ENCODE results near the gene RERE.
A peak's percentile ranks its signal among the peaks of the same experiment; 100 is the strongest.
"Not testable (repeated sequence)": the region's sequence is repeated elsewhere in the genome, so short reads cannot be mapped to it uniquely, and the experiment has no call there.

RERE gene

GRCh38 chr1:8602471-8603219 lies 214.8 kb downstream of the RERE start:
- DNase-seq (ENCODE audit: low spot score), result peak; percentile 65

- DNase-seq (ENCODE audit: low spot score), result no peak
Measured at GRCh38 chr1:8600336-8600735, 217.1 kb downstream of the RERE start.

DNA sequence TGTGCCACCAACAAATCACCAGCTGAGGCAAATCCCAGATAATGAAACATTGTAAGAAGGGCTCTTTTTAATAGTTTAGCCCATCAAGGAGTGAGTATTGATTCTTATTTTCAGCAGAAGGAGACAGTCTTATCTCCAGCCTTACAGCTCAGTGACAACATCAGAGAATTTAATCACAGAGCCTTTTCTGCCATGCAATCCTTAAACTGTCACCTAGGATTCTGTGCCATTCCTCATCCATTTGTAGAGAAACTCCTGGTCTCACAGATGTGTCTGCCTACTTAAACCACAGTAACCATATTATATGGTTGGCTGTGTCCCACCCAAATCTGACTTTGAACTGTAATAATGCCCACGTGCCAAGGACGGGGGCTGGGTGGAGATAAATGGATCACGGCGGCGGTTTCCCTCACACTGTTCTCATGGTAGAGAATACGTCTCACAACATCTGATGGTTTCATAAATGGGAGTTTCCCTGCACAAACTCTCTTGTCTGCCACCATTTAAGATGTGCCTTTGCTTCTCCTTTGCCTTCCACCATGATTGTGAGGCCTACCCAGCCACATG lies 217.7 kb downstream of the RERE start:
- no peak for DNase-seq (ENCODE audit: low spot score)

DNA sequence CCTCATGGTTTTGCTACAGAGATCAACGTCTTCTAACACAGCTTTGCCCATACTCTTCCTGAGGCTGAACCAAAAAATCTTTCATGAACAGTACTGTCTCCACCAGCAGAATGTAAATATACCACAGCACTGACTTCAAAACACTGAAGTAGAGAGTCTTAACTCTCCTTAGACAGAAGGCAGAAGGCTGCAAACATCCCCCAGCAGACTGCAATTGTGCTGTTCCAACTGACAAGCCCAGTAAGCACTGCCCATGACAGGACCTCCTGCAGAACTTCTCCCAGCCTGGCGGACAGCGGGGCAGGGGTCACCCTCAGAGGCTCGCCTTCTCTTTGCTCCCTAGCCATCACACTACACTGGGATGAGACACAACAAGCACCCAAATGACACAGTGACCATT lies 218.7 kb downstream of the RERE start:
- DNase-seq (ENCODE audit: low spot score), result no peak

DNA sequence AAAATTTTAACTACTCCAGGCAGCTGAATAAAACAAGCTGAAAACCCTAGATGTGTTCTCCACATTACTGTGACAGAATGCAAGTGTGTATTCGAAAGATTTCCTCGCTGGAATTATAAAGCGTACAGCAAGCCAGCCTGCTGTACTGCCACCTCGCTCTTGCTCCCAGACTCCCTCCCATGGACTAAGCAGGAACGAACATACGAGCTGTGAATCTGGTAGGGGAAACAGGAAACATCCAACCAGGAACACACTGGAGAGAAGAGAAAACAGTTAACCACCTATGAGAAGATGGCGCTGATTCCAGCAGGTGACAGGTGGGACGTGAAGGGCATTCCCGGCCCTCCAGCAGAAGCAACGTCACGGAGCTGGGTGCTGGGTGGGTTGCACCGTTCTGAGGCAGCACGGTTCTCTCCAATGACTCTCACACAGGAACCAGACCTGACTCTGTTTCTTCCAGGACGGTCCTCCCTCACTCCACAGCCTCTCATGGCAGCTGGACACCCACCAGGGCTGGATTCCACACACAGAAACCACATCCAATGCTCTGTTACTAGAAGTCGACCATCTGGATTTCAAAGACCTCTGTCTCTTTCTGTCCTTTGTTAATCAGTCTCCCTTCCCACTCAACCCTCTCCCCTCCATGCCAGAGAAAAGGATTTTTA lies 219.2 kb downstream of the RERE start:
- no peak for DNase-seq (ENCODE audit: low spot score)

DNA sequence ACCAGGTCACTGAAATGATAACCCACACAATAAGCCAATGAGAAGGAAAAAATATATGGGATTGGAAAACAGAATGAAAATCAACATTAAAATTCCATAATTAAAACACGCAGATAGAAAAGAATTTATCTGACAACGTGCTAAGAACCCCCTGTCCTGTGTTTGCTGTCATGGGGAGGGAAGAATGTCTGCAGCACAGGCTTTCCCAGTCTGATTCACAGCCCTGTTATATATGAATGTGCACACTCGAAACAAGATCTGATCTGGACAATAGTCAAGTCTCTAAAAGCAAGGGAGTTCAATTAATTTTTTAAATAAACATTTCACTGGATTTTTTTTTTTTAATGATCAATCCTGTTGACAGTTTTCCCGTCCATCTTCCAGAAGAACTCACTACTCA lies 220.0 kb downstream of the RERE start:
- DNase-seq (ENCODE audit: low spot score), result no peak

DNA sequence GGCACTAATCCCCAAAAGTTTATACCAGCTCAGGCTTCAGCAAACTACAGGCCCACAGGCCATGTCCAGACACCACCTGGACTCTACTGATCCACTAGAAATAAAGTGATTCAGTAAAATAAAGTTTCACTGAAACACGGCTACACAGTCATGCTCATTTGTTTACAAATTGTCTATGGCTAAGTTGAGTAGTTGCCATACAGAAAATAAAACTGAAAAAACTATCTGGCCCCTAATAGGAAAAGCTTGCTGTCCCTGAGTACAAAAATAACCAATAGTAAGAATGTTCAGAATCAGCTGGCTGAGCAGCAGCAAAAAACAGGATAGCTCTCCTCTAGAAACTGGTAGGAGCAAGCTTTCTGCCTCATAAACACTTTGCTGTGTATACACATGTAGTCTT lies 221.5 kb downstream of the RERE start:
- DNase-seq (ENCODE audit: low spot score), result no peak

DNA sequence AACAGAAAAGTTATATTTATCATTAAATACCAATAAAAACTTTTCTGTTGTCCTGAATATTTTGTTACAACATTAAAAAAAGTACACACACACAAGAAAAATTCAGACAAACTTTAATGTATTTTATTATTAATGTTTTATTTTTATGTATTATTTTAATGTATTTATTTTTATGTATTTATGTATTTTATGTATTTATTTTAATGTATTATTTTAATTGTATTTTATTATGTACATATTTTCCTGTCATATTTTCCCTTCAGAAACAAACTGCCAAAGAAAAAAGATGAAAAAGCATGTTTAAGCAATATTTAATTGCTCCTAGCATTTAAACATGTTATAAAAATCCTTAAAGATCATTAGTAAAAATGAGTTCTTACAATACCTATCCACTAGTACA lies 222.1 kb downstream of the RERE start:
- no peak for DNase-seq (ENCODE audit: low spot score)

- not testable (repeated sequence) for DNase-seq (ENCODE audit: low spot score)
Measured at GRCh38 chr1:8593292-8593691, 224.1 kb downstream of the RERE start.

DNA sequence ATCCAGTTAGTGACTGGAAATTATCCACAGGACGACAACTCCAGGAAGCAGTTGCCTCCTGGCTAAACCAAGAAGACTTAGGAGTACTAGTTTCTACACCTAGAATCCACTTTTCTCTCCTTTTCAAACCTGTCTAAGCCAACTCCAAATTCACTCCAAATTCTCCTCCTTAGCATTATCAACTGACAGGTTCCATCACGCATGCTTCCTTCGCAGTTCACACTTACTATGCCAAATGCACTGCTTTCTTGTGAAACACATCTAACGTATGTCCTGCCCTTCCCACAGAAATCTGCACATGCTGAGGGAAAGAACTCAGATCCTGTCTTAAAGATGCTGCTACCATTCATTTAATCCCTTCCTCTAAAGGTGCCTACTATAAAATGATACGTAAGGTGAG lies 225.9 kb downstream of the RERE start:
- no peak for DNase-seq (ENCODE audit: low spot score)

- DNase-seq (ENCODE audit: low spot score), result no peak
Measured at GRCh38 chr1:8590721-8591351, 226.6 kb downstream of the RERE start.

DNA sequence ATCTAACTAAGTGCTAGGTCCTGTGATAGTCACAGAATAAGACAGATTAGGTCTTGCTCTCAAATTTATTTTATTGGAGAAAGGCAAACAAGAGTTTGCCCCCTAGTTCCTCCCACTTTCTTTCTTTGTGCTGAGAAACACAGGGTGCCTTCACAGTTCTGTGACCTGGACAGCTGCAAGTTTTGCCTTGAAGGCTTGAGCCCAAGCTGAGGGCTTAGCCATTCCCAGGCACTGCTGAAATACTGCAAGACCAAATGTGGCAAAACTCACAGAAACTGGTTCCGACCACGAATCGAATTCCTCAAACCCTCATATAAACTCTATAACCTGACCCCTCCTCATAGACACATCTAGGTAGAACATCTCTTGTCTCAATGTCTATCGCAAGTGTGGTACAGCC lies 227.9 kb downstream of the RERE start:
- no peak for DNase-seq (ENCODE audit: low spot score)

- no peak for DNase-seq (ENCODE audit: low spot score)
Measured at GRCh38 chr1:8587784-8588183, 229.7 kb downstream of the RERE start.

- DNase-seq (ENCODE audit: low spot score), result no peak
Measured at GRCh38 chr1:8586438-8586837, 231.0 kb downstream of the RERE start.

DNA sequence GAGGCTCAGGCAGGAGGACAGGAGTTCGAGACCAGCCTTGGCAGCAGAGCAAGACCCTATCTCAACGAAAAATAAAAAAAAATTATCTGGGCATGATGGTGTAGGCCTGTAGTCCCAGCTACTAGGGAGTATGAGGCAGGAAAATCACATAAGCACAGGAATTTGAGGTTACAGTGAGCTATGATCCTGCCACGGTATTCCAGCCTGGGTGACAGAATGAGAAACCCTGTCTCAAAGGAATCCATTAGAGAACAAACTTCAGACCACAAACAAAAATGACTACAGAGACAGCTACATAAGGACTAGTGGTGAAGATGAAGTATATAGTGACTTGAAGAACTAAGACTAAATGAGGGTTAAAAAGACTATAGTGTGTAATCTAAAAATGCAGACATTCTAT lies 233.1 kb downstream of the RERE start:
- DNase-seq (ENCODE audit: low spot score), result no peak

DNA sequence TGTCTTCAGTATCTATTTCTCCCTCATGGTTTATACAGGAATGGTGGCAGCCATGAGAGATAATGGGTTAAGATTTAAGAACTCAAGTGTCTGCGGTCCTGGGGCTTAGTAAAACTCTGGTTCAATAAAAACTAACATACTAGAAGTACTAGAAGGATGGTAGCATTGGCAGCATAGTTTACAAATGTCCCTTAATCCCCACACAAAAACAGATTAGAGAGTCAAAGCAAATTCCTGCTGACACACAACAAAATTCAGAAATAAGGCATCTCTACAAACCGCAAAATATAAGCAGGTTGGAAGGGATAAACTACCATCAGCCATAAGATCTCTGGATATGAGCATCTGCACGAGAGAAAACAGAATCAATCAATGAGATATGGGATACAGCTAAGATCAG lies 234.4 kb downstream of the RERE start:
- no peak for DNase-seq (ENCODE audit: low spot score)

DNA sequence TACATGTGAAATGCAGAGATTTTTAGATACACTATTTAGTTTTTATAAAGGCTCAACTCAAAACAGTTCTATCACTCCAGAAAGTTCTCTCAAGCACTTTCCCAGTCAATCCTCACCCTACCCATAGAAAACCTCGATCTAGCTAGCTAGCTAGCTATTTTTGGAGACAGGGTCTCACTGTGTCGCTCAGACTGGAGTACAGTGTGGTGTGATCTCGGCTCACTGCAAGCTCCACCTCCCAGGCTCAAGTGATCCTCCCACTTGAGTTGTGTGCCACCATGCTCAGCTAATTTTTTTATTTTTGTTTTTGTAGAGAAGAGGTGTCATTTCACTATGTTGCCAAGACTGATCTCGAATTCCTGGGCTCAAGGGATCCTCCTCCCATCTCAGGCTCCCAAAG lies 236.9 kb downstream of the RERE start:
- no peak for DNase-seq (ENCODE audit: low spot score)

- DNase-seq (ENCODE audit: low spot score), result no peak
Measured at GRCh38 chr1:8578936-8579335, 238.5 kb downstream of the RERE start.

GRCh38 chr1:8578132-8578877 lies 239.1 kb downstream of the RERE start:
- DNase-seq (ENCODE audit: low spot score), result no peak

DNA sequence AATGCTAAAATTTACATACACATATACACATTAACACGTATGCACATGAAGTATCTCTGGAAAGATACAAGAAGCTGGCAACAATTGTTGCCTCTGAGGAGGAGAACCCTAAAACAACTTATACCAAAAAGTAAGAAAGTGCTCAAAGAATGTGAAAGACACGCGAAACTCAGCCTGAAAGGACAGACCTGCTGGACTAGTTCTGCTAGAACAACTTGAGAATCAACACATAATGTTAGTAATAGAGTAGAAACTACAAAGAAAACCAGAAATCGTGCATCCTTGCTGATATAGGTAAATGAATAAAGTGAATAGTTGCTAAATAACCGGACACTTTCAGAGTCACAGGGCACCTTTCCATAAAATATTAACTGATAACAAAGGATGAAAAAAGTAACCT lies 242.5 kb downstream of the RERE start:
- DNase-seq (ENCODE audit: low spot score), result no peak

DNA sequence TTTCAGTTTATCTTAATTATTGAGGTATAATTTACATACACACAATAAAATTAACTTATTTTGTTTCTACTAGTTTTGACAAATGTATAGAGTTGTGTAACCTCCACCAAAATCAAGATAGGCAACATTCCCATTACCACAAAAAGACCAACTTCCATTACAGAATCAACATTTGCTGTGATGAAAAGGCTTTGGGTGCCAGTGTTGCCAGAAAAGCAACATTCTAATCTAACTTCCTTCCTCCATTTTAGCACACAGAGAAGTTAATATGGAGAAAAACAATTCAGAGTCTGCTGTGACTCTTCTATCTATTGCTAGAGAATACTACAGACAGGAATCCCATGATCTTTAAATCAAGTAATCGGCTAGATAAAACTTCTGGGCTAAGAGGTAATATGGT lies 245.3 kb downstream of the RERE start:
- no peak for DNase-seq (ENCODE audit: low spot score)

GRCh38 chr1:8571200-8571984 lies 246.0 kb downstream of the RERE start:
- DNase-seq (ENCODE audit: low spot score), result no peak

Measured in activated CD4-positive, alpha-beta T cell treated with anti-CD3 and anti-CD28 coated beads, Interleukin-2, Interleukin-4, amounts not matched to agents 100 ng/mL and 50 ng/mL, durations not matched to agents 16 hours and 8 hours (primary cell).